GM13977 (cell line): Measurements from ENCODE around the gene CUL5.

Source experiments
- DNase-seq: peaks from one replicate; pipeline ENCODE4 v3.0.0; 2012; ENCODE audit warnings: low spot score
- in situ Hi-C: fragments of 300-500 bp; cut with MboI; formaldehyde crosslinking; loops from one replicate; pipeline ENCODE4 v1.12.0; 2022; ENCODE audit warnings: low sequenced_read_pairs, low pct_unique_long_range_greater_than_20kb, mixed read lengths, inconsistent platforms; ENCODE audit not compliant: unreplicated experiment
- TF ChIP-seq, protein P1 (sequence below): IDR thresholded peaks from 2 replicates; pipeline ENCODE4 v1.5.1; 2012; ENCODE audit warnings: mild to moderate bottlenecking, control low read depth; ENCODE audit not compliant: insufficient read depth; ENCODE audit errors: extremely low read depth, missing control alignments

The CUL5 gene

DNA sequence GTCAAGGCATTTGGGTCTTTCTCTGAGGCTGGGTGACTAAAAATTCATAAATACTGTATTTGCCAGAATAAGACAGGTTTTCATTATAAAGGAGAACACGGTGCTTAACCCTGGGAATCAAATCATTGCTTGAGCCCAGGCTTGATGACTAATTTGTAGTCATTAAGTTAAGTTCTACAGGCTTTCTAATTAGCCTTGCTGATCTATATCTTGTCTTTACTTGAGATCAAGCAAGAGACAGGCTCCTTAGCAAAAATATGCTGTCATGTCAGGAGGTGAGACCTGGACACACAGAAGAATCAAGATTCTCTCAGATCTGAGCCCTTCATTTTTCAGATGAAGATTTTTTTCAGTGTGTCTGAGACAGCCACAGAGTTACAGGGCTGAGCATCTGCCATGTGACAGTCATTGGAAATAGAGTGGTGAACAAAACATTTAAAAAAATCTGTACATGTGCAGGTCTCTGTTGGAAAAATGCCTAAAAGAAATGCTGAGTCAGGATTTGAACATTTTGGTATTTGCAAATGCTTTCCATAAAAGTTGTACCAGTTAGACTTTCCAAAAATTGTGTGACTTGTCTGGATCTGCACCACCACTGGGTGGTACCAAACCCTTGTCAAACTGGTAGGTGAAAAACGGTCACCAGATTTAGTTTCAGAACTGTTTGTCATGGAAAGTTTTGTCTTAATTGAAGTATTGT, 127.3 kb downstream of the CUL5 start:
- in situ Hi-C loops = no loop called here
- peak; percentile 44 for DNase-seq
- TF ChIP-seq, protein P1, sequence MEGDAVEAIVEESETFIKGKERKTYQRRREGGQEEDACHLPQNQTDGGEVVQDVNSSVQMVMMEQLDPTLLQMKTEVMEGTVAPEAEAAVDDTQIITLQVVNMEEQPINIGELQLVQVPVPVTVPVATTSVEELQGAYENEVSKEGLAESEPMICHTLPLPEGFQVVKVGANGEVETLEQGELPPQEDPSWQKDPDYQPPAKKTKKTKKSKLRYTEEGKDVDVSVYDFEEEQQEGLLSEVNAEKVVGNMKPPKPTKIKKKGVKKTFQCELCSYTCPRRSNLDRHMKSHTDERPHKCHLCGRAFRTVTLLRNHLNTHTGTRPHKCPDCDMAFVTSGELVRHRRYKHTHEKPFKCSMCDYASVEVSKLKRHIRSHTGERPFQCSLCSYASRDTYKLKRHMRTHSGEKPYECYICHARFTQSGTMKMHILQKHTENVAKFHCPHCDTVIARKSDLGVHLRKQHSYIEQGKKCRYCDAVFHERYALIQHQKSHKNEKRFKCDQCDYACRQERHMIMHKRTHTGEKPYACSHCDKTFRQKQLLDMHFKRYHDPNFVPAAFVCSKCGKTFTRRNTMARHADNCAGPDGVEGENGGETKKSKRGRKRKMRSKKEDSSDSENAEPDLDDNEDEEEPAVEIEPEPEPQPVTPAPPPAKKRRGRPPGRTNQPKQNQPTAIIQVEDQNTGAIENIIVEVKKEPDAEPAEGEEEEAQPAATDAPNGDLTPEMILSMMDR = peak; percentile 42

DNA sequence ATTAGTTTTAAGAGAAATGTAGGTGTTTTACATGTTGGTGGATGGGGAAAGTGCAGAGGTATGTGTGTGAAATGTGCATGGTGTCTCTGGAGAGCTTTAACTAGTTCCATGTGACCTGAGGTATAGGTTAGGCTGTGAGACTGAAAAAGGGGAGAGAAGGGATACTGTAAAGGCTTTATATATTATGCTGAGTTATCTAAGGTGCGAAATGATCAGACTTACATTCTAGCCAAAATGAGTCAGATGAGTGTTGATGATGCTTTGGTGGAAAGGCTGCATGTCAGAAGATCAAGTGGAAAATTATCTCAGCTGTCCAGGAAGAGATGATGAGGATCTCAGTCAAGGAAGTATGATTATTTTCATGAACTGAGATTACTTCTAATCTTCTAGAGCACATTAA, 128.5 kb downstream of the CUL5 start:
- no peak for DNase-seq
- TF ChIP-seq, protein P1 = no peak
- in situ Hi-C loops = no loop called here

- in situ Hi-C loops = no loop called here
- no peak for DNase-seq
- TF ChIP-seq, protein P1 = no peak
Measured at GRCh38 chr11:108142304-108142703, 133.6 kb downstream of the CUL5 start.

DNA sequence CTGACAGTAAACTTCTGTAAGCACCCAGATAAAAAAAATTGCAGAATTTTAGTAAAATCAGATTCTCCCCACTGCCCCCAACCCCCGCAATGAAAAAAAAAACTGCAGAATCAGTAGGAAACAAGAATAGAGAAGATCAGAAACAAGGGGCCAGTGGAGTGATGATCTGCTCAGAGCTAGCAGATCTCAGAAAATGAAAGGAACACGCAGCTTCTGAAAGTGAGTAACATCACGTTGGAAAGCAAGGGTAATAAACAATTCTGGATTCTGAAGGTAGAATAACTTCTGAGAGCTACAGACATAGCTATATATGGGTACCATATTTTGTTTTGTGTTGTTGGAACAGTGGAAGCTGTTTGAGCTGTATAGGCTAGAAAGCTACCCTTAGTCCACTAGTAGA, 135.9 kb downstream of the CUL5 start:
- TF ChIP-seq, protein P1 = no peak
- in situ Hi-C loops = no loop called here
- DNase-seq = no peak

DNA sequence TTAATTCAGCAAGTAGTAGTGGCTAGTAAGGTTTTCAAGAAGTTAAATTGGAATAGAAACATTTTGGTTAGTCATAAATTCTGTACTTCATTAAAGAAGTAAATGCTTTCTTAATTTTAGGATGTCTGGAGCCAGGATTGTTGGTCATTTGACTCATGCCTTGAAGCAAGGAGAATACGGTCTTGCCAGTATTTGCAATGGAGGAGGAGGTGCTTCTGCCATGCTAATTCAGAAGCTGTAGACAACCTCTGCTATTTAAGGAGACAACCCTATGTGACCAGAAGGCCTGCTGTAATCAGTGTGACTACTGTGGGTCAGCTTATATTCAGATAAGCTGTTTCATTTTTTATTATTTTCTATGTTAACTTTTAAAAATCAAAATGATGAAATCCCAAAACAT, 138.5 kb downstream of the CUL5 start:
- TF ChIP-seq, protein P1 = no peak
- in situ Hi-C loops = no loop called here
- no peak for DNase-seq

DNA sequence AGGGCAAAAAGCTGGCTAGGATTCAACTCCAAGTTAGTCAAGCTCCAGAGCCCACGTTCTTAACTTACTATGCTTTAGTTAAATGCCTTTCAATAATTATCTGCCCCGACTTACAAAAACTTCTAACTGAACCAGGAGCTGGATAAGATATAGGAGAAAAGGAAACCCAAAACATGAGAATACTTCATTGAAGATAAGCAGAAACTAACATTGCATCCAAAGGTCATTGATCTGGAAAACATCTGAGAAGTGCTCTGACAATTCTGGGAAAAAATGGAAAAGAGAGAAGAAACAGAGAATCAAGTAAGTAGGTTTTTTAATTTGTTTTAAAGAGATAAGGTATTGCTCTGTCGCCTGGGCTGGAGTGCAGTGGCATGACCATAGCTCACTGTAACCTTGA, 139.9 kb downstream of the CUL5 start:
- no peak for DNase-seq
- in situ Hi-C loops = no loop called here

More for the DNA sequence above, 139.9 kb downstream of the CUL5 start:
- TF ChIP-seq, protein P1 = no peak
